HepG2 (cell line): ENCODE data around the gene WDR37.

ENCODE experiments used
- ATRX ChIP-seq: sonication (generic); formaldehyde crosslinking; IDR thresholded peaks from 2 replicates; pipeline ENCODE4 v1.4.0; 2020; ENCODE audit warnings: missing genetic modification reagents, borderline replicate concordance
- HDAC6 ChIP-seq: fragments of 200-600 bp; sonication (generic); IDR thresholded peaks from 2 replicates; pipeline ENCODE4 v1.7.0; 2017; ENCODE audit warnings: mild to moderate bottlenecking, antibody characterized with exemption, low read length, low read depth
- SP1 ChIP-seq, 2 experiments: fragments of 450-650 bp in 1 of 2; sonication (generic) in 1 of 2; formaldehyde crosslinking in 1 of 2; IDR thresholded peaks; 2 replicates each; pipeline versions ENCODE4 v1.4.0 to v1.6.1; 2016 to 2020; ENCODE audit warnings: missing genetic modification reagents in 1 of 2
- TBP ChIP-seq: sonication (generic); formaldehyde crosslinking; IDR thresholded peaks from 2 replicates; pipeline ENCODE4 v1.5.0; 2020; ENCODE audit warnings: missing genetic modification reagents
- ZNF138 ChIP-seq: sonication (generic); formaldehyde crosslinking; IDR thresholded peaks from 2 replicates; pipeline ENCODE4 v1.5.0; 2020; ENCODE audit warnings: mild to moderate bottlenecking, low read depth, missing genetic modification reagents
- ZNF326 ChIP-seq: sonication (generic); formaldehyde crosslinking; IDR thresholded peaks from 2 replicates; pipeline ENCODE4 v1.4.0; 2020; ENCODE audit warnings: missing genetic modification reagents, borderline replicate concordance
- TF ChIP-seq, protein P1 (sequence below): sonication (generic); formaldehyde crosslinking; IDR thresholded peaks from 2 replicates; pipeline ENCODE4 v1.5.0; 2020; ENCODE audit warnings: mild to moderate bottlenecking, missing genetic modification reagents, moderate library complexity

DNA sequence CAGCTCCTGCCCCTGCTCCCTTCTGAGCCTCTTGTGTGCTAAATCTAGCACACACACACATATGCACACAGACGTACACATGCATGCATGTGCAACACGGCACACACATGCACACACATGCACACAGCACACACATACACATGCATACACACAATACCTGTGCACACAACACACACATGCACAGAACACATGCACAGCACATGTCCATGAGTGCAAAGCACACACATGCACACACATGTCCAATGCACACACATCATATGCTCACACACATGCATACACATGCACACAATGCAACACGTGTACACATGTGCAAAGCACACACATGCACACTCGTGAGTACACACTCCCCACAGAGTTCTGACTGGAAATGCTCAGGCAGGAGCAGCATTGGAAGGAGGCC lies 115.0 kb downstream of the WDR37 start:
- TF ChIP-seq, protein P1, sequence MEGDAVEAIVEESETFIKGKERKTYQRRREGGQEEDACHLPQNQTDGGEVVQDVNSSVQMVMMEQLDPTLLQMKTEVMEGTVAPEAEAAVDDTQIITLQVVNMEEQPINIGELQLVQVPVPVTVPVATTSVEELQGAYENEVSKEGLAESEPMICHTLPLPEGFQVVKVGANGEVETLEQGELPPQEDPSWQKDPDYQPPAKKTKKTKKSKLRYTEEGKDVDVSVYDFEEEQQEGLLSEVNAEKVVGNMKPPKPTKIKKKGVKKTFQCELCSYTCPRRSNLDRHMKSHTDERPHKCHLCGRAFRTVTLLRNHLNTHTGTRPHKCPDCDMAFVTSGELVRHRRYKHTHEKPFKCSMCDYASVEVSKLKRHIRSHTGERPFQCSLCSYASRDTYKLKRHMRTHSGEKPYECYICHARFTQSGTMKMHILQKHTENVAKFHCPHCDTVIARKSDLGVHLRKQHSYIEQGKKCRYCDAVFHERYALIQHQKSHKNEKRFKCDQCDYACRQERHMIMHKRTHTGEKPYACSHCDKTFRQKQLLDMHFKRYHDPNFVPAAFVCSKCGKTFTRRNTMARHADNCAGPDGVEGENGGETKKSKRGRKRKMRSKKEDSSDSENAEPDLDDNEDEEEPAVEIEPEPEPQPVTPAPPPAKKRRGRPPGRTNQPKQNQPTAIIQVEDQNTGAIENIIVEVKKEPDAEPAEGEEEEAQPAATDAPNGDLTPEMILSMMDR = no peak
- TF ChIP-seq SP1 (IDR thresholded peaks at IDR 0.05) (no peak), SP1 (CRISPR knock-in tag; IDR thresholded peaks at IDR 0.05) (no peak), ZNF138 (CRISPR knock-in tag) (no peak), HDAC6 (no peak), ATRX (no peak), ZNF326 (CRISPR knock-in tag) (no peak), TBP (no peak)
